ENCODE data around the gene PLA2G7. TPM values are rescaled to one million over a fixed set of nuclear protein-coding genes. Genes with fewer than 3 reads are reported as not detected.

The PLA2G7 gene
- total and polyA plus RNA-seq, 5 donors from 2014 or later: not detected

DNA sequence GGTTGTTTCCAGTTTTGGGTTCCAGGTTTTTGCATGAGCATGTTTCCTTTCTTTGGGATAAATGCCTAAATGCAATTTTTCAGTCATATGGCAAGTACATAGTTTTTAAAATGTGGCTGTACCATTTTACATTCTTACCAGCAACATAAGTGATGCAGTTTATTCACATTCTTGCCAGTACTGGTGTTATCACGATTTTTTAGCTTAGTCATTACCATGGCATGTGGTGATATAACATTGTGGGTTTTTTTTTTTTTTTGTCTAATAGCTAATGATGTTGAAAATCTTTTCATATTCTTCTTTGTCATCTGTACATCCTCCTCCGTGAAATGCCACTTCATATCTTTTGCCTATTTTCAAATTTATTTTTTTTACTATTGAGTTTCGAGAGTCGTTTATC is 50.4 kb downstream of the PLA2G7 start:
- Mint-ChIP-seq H3K4me3 (no peak overlapping the region), H3K4me1 (no peaks in the 10 kb centered on the region), H3K9me3 (peaks cover 0 to 2% (median 0%) of the 10 kb centered on the region in 7 donors), H3K36me3 (no peaks in the 10 kb centered on the region), H3K27me3 (no peaks in the 10 kb centered on the region), H3K27ac (no peak overlapping the region)
- DNase-seq (no peak), ATAC-seq (ENCODE audit: low read depth in 2 of 2) (no peak)
- no peaks in the 10 kb centered on the region for H3K4me1 ChIP-seq (ENCODE audit: control insufficient read depth, insufficient read depth, low read length, poor library complexity, severe bottlenecking)
- H3K9me3 ChIP-seq (ENCODE audit: control insufficient read depth in 2 of 2, low read length in 2 of 2): no peaks in the 10 kb centered on the region
- no peaks in the 10 kb centered on the region for H3K36me3 ChIP-seq (ENCODE audit: control insufficient read depth, insufficient read depth, low read length)
- no peaks in the 10 kb centered on the region for H3K27me3 ChIP-seq (ENCODE audit: control insufficient read depth, insufficient read depth, low read length)
- no peak overlapping the region for H3K4me3 ChIP-seq (ENCODE audit: low read depth, low read length)
- H3K27ac ChIP-seq (ENCODE audit: insufficient read depth, low read length, poor library complexity, severe bottlenecking): no peak overlapping the region

DNA sequence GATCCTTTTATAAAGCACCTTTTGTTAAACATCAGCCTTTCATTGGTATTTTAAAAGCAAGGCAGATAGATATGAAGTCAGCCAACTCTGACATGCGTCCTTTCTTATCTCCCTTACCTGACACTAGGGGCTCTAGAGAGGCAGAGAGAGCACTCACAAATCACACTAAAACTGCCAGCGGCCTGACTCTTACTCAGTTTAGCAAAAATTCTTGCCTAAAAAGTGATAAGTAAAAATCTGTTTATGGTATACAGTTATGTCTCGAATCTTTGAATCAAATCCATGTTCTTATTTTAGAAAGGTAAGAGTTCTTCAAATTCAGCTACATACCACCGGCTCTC is 57.9 kb downstream of the PLA2G7 start:
- ATAC-seq (ENCODE audit: low read depth in 2 of 2) (no peak), DNase-seq (no peak)
- Histone ChIP-seq H3K4me3 (ENCODE audit: low read depth, low read length) (no peak overlapping the region), H3K9me3 (ENCODE audit: control insufficient read depth in 2 of 2, low read length in 2 of 2) (no peaks in the 10 kb centered on the region), H3K36me3 (ENCODE audit: control insufficient read depth, insufficient read depth, low read length) (no peaks in the 10 kb centered on the region), H3K27me3 (ENCODE audit: control insufficient read depth, insufficient read depth, low read length) (no peaks in the 10 kb centered on the region), H3K4me1 (ENCODE audit: control insufficient read depth, insufficient read depth, low read length, poor library complexity, severe bottlenecking) (no peaks in the 10 kb centered on the region), H3K27ac (ENCODE audit: insufficient read depth, low read length, poor library complexity, severe bottlenecking) (no peak overlapping the region)
- H3K27ac Mint-ChIP-seq: no peak overlapping the region
- no peaks in the 10 kb centered on the region for H3K27me3 Mint-ChIP-seq
- H3K4me1 Mint-ChIP-seq: no peaks in the 10 kb centered on the region
- H3K9me3 Mint-ChIP-seq: peaks cover 0 to 2% (median 0%) of the 10 kb centered on the region in 7 donors
- H3K36me3 Mint-ChIP-seq: no peaks in the 10 kb centered on the region
- no peak overlapping the region for H3K4me3 Mint-ChIP-seq

DNA sequence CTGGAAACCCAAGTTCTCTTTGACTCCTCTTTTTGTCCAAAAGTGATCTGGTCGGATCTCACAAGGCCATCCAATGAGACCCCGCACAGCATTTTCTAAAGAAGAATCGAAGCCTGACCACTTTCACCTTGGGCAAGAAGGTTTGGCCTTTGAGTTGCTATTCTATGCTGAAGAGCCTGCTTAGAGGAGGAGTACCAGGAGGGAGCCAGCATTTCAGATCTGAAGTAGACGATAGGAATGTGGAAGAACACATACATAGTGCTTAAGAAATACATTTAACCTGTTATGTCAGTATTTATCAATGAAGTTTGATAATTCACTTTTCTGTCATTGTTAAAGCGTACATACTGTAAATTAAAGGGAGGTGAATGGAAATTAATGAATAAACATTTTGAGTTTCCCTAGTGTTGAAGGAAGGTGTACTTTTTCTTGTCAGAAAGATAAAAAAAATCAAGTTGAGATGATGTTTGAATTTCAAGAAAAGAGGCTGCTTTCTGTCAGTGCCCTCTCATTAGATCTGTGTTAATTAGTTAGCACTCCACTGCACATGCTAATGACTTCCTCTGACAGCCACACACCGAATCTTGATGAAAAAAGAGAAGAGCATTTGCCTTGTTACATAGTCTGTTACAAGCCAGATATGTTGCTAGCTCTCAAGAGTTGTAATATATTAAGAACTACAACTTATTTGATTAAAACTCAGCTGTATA is 58.4 kb downstream of the PLA2G7 start:
- Mint-ChIP-seq H3K4me1 (no peaks in the 10 kb centered on the region), H3K27me3 (no peaks in the 10 kb centered on the region)
- H3K9me3 ChIP-seq (ENCODE audit: control insufficient read depth in 2 of 2, low read length in 2 of 2): no peaks in the 10 kb centered on the region

DNA sequence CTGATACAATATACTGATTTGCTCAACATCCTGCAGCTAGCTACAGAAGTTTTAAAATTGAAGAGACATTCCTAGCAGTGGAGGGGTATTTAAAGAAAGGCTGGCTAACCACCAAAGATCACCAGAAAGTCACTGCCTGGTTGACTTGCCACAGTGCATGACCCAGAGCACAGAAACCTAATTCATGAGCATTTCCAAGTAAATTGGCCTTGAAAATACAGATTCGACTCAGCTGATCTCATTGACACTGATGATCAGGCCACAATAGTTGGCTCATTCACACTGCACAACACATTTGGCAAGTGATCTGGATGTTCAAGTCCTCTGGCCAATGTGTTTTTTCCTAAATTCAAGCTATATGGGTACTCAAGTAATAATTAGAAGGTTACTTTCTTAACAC is 60.8 kb downstream of the PLA2G7 start:
- no peak for ATAC-seq (ENCODE audit: low read depth in 2 of 2)
- Histone ChIP-seq H3K36me3 (ENCODE audit: control insufficient read depth, insufficient read depth, low read length) (no peaks in the 10 kb centered on the region), H3K27me3 (ENCODE audit: control insufficient read depth, insufficient read depth, low read length) (no peaks in the 10 kb centered on the region), H3K27ac (ENCODE audit: insufficient read depth, low read length, poor library complexity, severe bottlenecking) (no peak overlapping the region), H3K4me3 (ENCODE audit: low read depth, low read length) (no peak overlapping the region), H3K4me1 (ENCODE audit: control insufficient read depth, insufficient read depth, low read length, poor library complexity, severe bottlenecking) (no peaks in the 10 kb centered on the region), H3K9me3 (ENCODE audit: control insufficient read depth in 2 of 2, low read length in 2 of 2) (no peaks in the 10 kb centered on the region)
- no peaks in the 10 kb centered on the region for H3K27me3 Mint-ChIP-seq
- H3K27ac Mint-ChIP-seq: no peak overlapping the region
- peaks cover 0 to 2% (median 0%) of the 10 kb centered on the region in 7 donors for H3K9me3 Mint-ChIP-seq
- no peak for DNase-seq
- H3K4me3 Mint-ChIP-seq: no peak overlapping the region
- H3K36me3 Mint-ChIP-seq: no peaks in the 10 kb centered on the region
- no peaks in the 10 kb centered on the region for H3K4me1 Mint-ChIP-seq

More for the DNA sequence above, 58.4 kb downstream of the PLA2G7 start:
- ATAC-seq (ENCODE audit: low read depth in 2 of 2) (no peak), DNase-seq (no peak)
- H3K4me1 ChIP-seq (ENCODE audit: control insufficient read depth, insufficient read depth, low read length, poor library complexity, severe bottlenecking): no peaks in the 10 kb centered on the region
- H3K36me3 ChIP-seq (ENCODE audit: control insufficient read depth, insufficient read depth, low read length): no peaks in the 10 kb centered on the region
- Mint-ChIP-seq H3K4me3 (no peak overlapping the region), H3K9me3 (peaks cover 0 to 2% (median 0%) of the 10 kb centered on the region in 7 donors), H3K36me3 (no peaks in the 10 kb centered on the region), H3K27ac (no peak overlapping the region)
- no peak overlapping the region for H3K27ac ChIP-seq (ENCODE audit: insufficient read depth, low read length, poor library complexity, severe bottlenecking)
- H3K27me3 ChIP-seq (ENCODE audit: control insufficient read depth, insufficient read depth, low read length): no peaks in the 10 kb centered on the region
- no peak overlapping the region for H3K4me3 ChIP-seq (ENCODE audit: low read depth, low read length)

DNA sequence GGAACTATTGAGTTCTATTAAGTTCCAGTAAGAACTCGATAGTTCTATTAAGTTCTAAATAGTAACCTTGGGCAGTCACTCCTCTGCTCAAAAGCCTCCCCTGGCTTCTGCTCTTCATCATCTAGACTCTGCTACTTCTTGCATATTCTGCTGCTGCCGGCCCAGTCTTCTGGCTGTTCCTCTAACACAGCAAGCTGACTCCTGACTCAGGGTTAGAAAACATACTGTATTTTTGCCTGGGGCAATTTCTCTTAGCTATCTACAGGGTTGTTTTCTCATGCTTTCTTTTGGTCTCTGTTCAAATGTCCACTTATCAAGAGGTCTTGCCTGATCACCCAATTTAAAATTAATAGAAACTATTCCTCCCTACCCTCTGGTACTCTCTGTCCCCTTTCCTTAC is 67.8 kb downstream of the PLA2G7 start:
- Mint-ChIP-seq H3K9me3 (no peaks in the 10 kb centered on the region), H3K27me3 (no peaks in the 10 kb centered on the region), H3K27ac (no peak overlapping the region), H3K4me3 (no peak overlapping the region), H3K4me1 (no peaks in the 10 kb centered on the region), H3K36me3 (no peaks in the 10 kb centered on the region)
- no peak overlapping the region for H3K27ac ChIP-seq (ENCODE audit: insufficient read depth, low read length, poor library complexity, severe bottlenecking)
- no peaks in the 10 kb centered on the region for H3K27me3 ChIP-seq (ENCODE audit: control insufficient read depth, insufficient read depth, low read length)
- no peak overlapping the region for H3K4me3 ChIP-seq (ENCODE audit: low read depth, low read length)
- no peaks in the 10 kb centered on the region for H3K4me1 ChIP-seq (ENCODE audit: control insufficient read depth, insufficient read depth, low read length, poor library complexity, severe bottlenecking)
- ATAC-seq (ENCODE audit: low read depth in 2 of 2) (no peak), DNase-seq (no peak)
- H3K36me3 ChIP-seq (ENCODE audit: control insufficient read depth, insufficient read depth, low read length): no peaks in the 10 kb centered on the region
- no peaks in the 10 kb centered on the region for H3K9me3 ChIP-seq (ENCODE audit: control insufficient read depth in 2 of 2, low read length in 2 of 2)

DNA sequence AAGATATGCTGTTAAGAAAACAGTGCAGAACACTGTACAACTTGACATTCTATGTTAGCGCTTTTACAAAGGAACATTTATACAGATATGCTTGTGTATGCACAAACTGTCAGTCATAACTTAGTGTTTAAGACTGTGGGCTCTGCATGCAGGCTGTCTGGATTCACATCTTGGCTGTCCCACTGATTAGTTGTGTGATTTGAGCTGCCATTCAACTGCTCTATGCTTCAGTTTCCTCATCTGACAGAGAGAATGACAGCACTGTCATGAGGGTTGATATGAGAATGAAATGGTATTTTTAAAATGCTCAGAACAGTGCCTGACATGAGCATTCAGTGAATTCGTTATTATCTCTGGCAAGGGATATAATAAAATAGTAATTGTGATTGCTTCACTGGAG is 73.7 kb downstream of the PLA2G7 start:
- Mint-ChIP-seq H3K27me3 (peaks cover 7% of the 10 kb centered on the region), H3K4me3 (no peak overlapping the region), H3K27ac (no peak overlapping the region), H3K9me3 (no peaks in the 10 kb centered on the region), H3K4me1 (no peaks in the 10 kb centered on the region), H3K36me3 (no peaks in the 10 kb centered on the region)
- H3K4me3 ChIP-seq (ENCODE audit: low read depth, low read length): no peak overlapping the region
- H3K4me1 ChIP-seq (ENCODE audit: control insufficient read depth, insufficient read depth, low read length, poor library complexity, severe bottlenecking): no peaks in the 10 kb centered on the region
- ATAC-seq (ENCODE audit: low read depth in 2 of 2): no peak
- no peaks in the 10 kb centered on the region for H3K36me3 ChIP-seq (ENCODE audit: control insufficient read depth, insufficient read depth, low read length)
- no peak overlapping the region for H3K27ac ChIP-seq (ENCODE audit: insufficient read depth, low read length, poor library complexity, severe bottlenecking)
- H3K9me3 ChIP-seq (ENCODE audit: control insufficient read depth in 2 of 2, low read length in 2 of 2): no peaks in the 10 kb centered on the region
- no peak for DNase-seq
- H3K27me3 ChIP-seq (ENCODE audit: control insufficient read depth, insufficient read depth, low read length): no peaks in the 10 kb centered on the region

DNA sequence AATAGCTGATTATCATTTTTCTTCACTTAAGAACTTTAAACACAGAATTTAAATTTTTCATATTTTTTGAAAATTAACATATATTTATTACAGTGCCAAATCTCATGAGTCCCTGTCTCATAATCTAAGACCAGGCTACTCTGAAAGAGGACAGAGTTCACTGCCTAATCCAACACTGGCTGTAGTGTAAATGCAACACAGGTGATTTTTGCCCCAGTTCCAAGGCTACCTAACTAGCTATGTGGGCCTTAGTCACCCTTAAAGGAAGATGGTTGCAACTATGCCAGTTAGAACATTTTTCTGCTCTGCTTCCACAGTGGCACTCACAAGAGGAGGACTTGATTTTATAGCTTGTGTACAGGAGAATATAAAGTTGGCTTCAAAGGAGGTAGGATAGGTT is 77.5 kb downstream of the PLA2G7 start:
- no peak overlapping the region for H3K4me3 Mint-ChIP-seq
- ATAC-seq (ENCODE audit: low read depth in 2 of 2) (no peak), DNase-seq (no peak)
- no peaks in the 10 kb centered on the region for H3K36me3 ChIP-seq (ENCODE audit: control insufficient read depth, insufficient read depth, low read length)
- H3K36me3 Mint-ChIP-seq: no peaks in the 10 kb centered on the region
- peaks cover 9% of the 10 kb centered on the region for H3K4me1 ChIP-seq (ENCODE audit: control insufficient read depth, insufficient read depth, low read length, poor library complexity, severe bottlenecking)
- H3K9me3 ChIP-seq (ENCODE audit: control insufficient read depth in 2 of 2, low read length in 2 of 2): no peaks in the 10 kb centered on the region
- peaks cover 35% of the 10 kb centered on the region for H3K27me3 Mint-ChIP-seq
- H3K27me3 ChIP-seq (ENCODE audit: control insufficient read depth, insufficient read depth, low read length): peaks cover 11% of the 10 kb centered on the region
- H3K4me1 Mint-ChIP-seq: peaks cover 5 to 9% (median 6%) of the 10 kb centered on the region in 4 donors
- H3K27ac Mint-ChIP-seq: no peak overlapping the region
- peaks cover 0 to 2% (median 0%) of the 10 kb centered on the region in 7 donors for H3K9me3 Mint-ChIP-seq
- no peak overlapping the region for H3K27ac ChIP-seq (ENCODE audit: insufficient read depth, low read length, poor library complexity, severe bottlenecking)
- no peak overlapping the region for H3K4me3 ChIP-seq (ENCODE audit: low read depth, low read length)

DNA sequence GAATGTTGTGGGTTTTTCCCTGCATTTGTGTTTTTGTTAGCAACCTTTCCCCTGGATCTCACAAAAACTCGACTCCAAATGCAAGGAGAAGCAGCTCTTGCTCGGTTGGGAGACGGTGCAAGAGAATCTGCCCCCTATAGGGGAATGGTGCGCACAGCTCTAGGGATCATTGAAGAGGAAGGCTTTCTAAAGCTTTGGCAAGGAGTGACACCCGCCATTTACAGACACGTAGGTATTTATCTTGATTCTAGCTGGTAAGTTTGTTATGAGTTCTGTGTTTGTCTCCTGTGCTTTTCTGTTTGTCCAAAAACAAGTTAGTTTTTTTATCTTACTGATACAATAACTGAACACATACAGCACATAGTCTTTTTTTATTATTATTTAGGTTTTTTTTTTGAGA is 79.4 kb downstream of the PLA2G7 start:
- H3K4me3 ChIP-seq (ENCODE audit: low read depth, low read length): no peak overlapping the region
- peaks cover 15% of the 10 kb centered on the region for H3K4me1 ChIP-seq (ENCODE audit: control insufficient read depth, insufficient read depth, low read length, poor library complexity, severe bottlenecking)
- H3K27me3 Mint-ChIP-seq: peaks cover 51% of the 10 kb centered on the region
- no peaks in the 10 kb centered on the region for H3K9me3 ChIP-seq (ENCODE audit: control insufficient read depth in 2 of 2, low read length in 2 of 2)
- H3K4me3 Mint-ChIP-seq: no peak overlapping the region
- peaks cover 13% of the 10 kb centered on the region for H3K27me3 ChIP-seq (ENCODE audit: control insufficient read depth, insufficient read depth, low read length)
- peaks cover 0 to 2% (median 0%) of the 10 kb centered on the region in 7 donors for H3K9me3 Mint-ChIP-seq
- ATAC-seq (ENCODE audit: low read depth in 2 of 2) (no peak), DNase-seq (no peak)
- no peak overlapping the region for H3K27ac ChIP-seq (ENCODE audit: insufficient read depth, low read length, poor library complexity, severe bottlenecking)
- peaks cover 5 to 16% (median 13%) of the 10 kb centered on the region in 4 donors for H3K4me1 Mint-ChIP-seq
- no peak overlapping the region for H3K27ac Mint-ChIP-seq
- no peaks in the 10 kb centered on the region for H3K36me3 ChIP-seq (ENCODE audit: control insufficient read depth, insufficient read depth, low read length)
- no peaks in the 10 kb centered on the region for H3K36me3 Mint-ChIP-seq
